Measurements from ENCODE around the gene CD19.
"Not testable (repeated sequence)": the region's sequence is repeated elsewhere in the genome, so short reads cannot be mapped to it uniquely, and the experiment has no call there.

CD19 gene

GRCh38 chr16:28931801-28932225, at the start of gene CD19:
Gene CD19 (plus strand): TSS chr16:28931971. CDS start chr16:28932001, 30 bp downstream.
- no peak for DNase-seq (ENCODE audit: low spot score)

- DNase-seq (ENCODE audit: low spot score) = no peak
Measured at GRCh38 chr16:28882551-28883160, 49.1 kb upstream of the CD19 start.

- DNase-seq (ENCODE audit: low spot score) = no peak
Measured at GRCh38 chr16:28883221-28883996, 48.4 kb upstream of the CD19 start.

- no peak for DNase-seq (ENCODE audit: low spot score)
Measured at GRCh38 chr16:28884045-28884444, 47.7 kb upstream of the CD19 start.

GRCh38 chr16:28886945-28887344, 44.8 kb upstream of the CD19 start:
- DNase-seq (ENCODE audit: low spot score) = no peak

- DNase-seq (ENCODE audit: low spot score) = not testable (repeated sequence)
Measured at GRCh38 chr16:28890355-28890754, 41.4 kb upstream of the CD19 start.

- no peak for DNase-seq (ENCODE audit: low spot score)
Measured at GRCh38 chr16:28891964-28892890, 39.5 kb upstream of the CD19 start.

- DNase-seq (ENCODE audit: low spot score) = no peak
Measured at GRCh38 chr16:28893291-28893690, 38.5 kb upstream of the CD19 start.

- no peak for DNase-seq (ENCODE audit: low spot score)
Measured at GRCh38 chr16:28895609-28896008, 36.2 kb upstream of the CD19 start.

GRCh38 chr16:28897826-28898225, 33.9 kb upstream of the CD19 start:
- DNase-seq (ENCODE audit: low spot score) = no peak

GRCh38 chr16:28898266-28898665, 33.5 kb upstream of the CD19 start:
- DNase-seq (ENCODE audit: low spot score) = no peak

GRCh38 chr16:28898942-28899341, 32.8 kb upstream of the CD19 start:
- DNase-seq (ENCODE audit: low spot score) = no peak

- no peak for DNase-seq (ENCODE audit: low spot score)
Measured at GRCh38 chr16:28899882-28900590, 31.7 kb upstream of the CD19 start.

- DNase-seq (ENCODE audit: low spot score) = no peak
Measured at GRCh38 chr16:28900601-28901000, 31.2 kb upstream of the CD19 start.

- DNase-seq (ENCODE audit: low spot score) = no peak
Measured at GRCh38 chr16:28901862-28902261, 29.9 kb upstream of the CD19 start.

GRCh38 chr16:28902909-28903308, 28.9 kb upstream of the CD19 start:
- no peak for DNase-seq (ENCODE audit: low spot score)

GRCh38 chr16:28903344-28904042, 28.3 kb upstream of the CD19 start:
- no peak for DNase-seq (ENCODE audit: low spot score)

GRCh38 chr16:28904363-28904762, 27.4 kb upstream of the CD19 start:
- DNase-seq (ENCODE audit: low spot score) = no peak

GRCh38 chr16:28904828-28905227, 26.9 kb upstream of the CD19 start:
- DNase-seq (ENCODE audit: low spot score) = no peak

GRCh38 chr16:28905229-28905754, 26.5 kb upstream of the CD19 start:
- no peak for DNase-seq (ENCODE audit: low spot score)

GRCh38 chr16:28905800-28906372, 25.9 kb upstream of the CD19 start:
- DNase-seq (ENCODE audit: low spot score) = no peak

Data from CD4-positive, alpha-beta T cell treated with Interleukin-6 at 100 ng/mL for 8 hours (primary cell).